Right kidney (tissue), 1 donor: Measurements from ENCODE around the gene ATP6V0E2.
A peak's percentile ranks its signal among the peaks of the same experiment; 100 is the strongest.

ENCODE experiments used
- DNase-seq: peaks from one replicate; pipeline ENCODE4 v3.0.0-alpha.2; 2016

Gene ATP6V0E2

GRCh38 chr7:149837564-149838223 is 36.1 kb upstream of the ATP6V0E2 start:
- no peak for DNase-seq

DNA sequence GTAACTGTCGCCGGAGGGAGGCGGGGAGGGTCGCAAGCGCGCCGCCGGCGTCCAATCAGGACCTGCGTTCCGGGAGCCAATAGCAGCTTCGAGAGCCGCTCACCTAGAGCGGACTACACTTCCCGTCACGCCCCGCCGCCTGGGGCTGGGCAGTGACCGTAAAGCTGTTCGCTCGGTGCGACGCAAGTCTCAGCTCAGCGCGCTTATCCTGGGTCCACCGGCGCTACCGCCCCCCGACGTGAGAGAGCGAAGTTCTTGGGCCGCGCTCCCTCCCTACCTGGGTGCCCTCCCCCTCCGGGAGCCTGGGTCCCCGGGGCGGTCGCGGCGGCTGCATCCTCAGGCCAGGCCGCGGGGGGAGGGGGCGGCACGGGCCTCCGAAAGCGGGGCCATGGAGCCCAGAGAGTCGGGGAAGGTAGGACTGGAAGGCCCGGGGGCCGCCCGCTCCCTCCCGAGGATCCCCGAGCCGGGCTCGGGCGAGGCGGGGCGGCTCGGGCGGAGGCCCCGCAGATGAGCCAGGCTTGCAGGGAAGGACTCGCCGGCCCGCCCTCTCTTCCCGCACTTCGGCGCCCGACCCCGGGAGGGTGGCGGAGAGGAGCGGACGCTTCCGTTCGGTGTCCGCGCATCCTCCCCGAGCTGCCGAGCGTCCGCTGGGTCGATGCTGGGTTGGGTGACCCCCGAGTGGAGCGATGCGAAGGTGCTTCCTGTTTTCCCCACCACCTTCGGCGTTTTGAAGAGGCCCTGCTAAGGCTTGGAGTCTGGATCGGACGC is 35.4 kb upstream of the ATP6V0E2 start, which contains the start of gene ZNF862:
TSS of gene ZNF862 (plus strand) at position 152 of the 768 bp plus-strand sequence. CDS start at position 389, 237 bp downstream.
- peak; percentile 97 for DNase-seq

DNA sequence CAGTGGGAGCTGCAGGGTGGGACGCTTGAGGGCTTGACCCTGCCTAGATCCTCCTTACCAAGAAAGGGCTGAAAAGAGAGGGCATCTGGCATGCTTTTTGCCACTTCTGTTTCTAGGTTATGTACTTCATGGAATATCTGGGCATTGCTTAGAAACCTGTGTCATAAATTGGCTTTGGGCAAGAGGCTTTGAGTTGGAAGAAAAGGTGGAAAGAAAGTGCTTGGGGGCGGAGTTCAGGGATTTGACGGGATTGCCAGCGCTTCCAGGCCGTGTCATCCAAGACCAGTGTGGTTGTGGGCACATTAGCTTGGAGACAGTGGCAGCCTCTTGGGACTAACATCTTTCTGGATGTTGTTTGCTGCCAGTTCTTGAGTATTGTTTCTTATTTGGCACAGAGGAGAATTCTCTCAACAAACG is 34.8 kb upstream of the ATP6V0E2 start:
- DNase-seq: no peak

- DNase-seq: no peak
Measured at GRCh38 chr7:149839933-149840332, 33.8 kb upstream of the ATP6V0E2 start.

DNA sequence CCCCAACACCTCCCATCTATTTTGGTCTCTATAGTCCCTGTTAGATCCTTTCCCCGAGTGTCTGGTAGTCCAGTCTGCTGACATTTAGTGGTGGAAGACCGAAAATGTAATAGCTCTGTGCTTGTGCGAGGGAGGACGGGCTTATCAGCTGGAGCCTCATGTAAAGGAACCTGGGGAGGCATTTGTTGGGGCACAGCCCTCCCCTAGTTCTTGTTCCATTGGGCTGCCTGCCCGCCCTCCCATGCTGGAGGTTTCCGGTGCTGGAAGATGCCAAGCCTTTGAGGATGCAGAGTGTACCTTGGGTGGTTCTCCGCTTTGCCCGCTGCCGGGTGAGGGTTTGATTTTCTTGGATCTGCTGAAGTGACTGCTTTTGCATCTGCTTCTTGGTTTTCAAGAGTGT is 30.2 kb upstream of the ATP6V0E2 start:
- DNase-seq: no peak

DNA sequence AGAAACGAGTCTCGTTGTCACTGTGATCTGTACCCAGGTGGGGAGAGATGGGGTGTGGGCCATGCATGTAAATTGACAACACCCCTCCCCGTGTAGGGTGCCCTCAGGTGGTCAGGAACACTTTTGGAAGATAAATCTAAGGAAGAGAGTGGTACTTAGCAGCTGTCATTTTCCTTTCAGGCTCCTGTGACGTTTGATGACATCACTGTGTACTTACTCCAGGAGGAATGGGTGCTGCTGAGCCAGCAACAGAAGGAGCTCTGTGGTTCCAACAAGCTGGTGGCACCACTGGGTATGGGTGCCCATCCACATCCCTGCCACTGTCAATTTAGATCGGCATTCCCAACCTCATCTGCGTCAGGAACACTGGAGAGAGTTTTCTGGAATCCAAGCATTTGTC is 29.3 kb upstream of the ATP6V0E2 start:
- no peak for DNase-seq

DNA sequence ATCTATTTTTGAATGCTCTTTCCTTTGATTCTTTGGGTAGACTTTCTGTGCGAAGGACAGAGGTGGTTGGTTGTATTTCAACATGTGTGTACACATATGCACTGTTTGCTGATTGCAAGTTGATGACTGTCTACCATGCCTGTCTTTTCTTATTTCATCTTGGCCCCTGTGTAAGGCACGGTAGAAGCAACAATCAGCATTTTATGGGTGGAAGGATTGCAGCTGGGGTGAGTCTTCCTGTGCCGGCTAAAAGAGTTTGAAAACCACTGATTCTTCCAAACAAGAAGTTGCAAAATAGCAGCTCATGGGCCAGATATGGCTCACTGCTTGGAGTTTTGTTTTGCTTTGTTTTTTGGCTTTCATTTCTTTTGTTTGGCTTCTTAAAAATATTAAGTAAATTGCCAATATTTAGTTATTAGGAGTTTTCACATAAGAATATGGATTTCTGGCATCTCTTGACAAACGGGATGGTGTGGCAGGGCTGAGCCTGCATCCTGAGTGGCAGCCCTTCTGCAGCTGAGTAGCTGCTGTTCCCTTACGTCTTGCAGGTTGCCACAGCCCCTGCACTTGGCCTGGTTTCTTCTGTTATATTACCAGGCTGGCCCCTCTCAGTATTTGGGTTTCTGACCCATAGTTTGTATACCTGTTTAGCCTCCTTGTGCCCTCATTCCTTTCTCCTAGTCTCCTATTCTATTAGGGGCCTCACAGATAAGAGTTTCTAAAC is 28.4 kb upstream of the ATP6V0E2 start:
- DNase-seq: no peak

GRCh38 chr7:149846021-149846420 is 27.7 kb upstream of the ATP6V0E2 start:
- DNase-seq: no peak

DNA sequence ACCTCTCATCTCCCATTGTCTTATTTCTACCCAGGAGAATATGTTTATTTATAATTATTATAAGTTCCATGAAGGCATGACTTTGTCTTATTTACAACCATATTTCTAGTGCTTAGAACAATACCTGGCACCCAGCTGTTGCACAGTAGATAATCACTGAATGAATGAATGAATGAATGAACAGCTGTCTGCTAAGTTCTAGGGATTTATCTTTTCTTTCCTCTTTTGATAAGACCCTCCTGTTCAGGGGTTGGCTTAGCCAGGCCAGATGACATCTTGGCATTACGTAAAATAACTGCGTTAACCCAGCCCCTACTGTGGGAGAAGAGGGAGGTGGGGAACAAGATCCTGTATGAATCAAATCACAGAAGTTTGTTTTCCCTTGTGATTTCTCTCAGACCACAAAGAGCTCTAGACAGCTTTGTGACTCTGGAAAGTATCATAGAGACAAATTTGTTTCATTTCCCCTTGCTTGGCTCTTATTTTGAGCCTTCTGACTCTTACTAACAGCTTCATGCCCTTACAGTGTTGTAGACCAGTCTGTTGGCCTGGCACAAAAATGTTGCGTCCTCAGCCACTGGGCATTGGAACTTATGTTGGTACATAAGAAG is 27.2 kb upstream of the ATP6V0E2 start:
- no peak for DNase-seq

DNA sequence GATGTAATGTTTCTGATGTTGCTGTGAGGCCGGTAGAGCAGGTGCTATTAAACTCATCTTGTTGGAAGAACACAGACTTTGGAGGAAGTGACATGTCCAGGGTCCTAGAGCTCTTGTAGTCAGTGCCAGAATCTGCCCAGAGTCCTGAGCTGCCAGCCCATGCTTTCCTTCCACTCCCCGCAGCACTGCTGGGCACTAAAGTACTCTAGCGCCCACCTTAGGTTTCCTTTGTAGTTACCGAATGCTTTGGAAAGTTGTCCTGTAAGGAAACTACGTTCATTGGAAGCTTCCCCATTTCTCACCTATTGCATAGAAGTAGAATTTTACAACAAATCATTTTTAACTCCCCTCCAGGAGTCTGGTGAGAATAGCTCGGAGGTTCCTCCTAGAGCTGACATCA is 24.6 kb upstream of the ATP6V0E2 start:
- DNase-seq: no peak

- DNase-seq: no peak
Measured at GRCh38 chr7:149850007-149850594, 23.7 kb upstream of the ATP6V0E2 start.

GRCh38 chr7:149850716-149851115 is 23.1 kb upstream of the ATP6V0E2 start:
- DNase-seq: no peak

- no peak for DNase-seq
Measured at GRCh38 chr7:149851449-149851848, 22.3 kb upstream of the ATP6V0E2 start.

- DNase-seq: no peak
Measured at GRCh38 chr7:149853157-149853556, 20.6 kb upstream of the ATP6V0E2 start.

GRCh38 chr7:149854611-149855360 is 19.0 kb upstream of the ATP6V0E2 start:
- no peak for DNase-seq

DNA sequence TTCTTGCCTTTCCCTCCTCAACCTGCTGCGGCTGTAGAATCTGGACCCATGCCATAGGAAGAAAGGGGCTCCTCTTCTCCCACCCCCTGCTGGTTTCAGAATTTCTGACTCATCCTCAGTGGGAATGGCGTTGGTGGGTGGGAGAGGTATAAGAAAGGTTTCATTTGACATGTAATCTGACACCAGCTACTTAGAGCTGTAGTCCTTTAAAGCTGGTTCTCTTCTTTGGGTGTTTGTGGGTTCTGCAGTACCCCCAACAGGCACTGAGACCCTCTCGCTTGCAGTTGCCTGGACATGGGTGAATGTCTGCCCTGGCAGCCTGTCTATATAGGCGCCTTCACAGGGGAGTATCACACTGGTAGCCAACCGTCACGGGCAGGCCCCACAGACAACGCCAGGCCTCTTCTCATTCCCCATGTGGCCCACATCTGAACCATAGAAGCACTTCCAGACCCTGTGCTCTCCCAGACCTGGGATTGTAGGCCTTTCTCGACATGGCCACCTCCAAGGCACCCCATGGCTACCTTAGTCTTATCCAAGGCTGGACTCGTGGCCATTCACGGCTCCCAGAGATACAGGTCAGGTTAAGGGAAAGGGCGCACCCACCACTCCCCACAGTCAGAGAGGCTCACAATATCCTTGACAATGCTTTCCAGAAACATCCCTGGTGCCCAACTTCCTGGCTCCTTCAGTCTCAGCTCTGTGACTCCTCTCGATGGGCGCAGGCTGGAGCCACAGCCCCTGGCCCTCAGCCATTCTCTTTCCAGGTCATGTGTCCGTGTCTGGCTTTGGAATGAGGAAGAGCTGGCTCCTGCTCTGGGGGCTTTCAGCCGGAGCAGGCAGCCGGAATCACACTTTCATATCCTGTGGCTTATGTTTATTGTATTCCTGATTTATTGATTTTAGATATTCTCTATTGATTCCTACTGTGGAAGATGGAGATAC is 18.1 kb upstream of the ATP6V0E2 start:
- no peak for DNase-seq

DNA sequence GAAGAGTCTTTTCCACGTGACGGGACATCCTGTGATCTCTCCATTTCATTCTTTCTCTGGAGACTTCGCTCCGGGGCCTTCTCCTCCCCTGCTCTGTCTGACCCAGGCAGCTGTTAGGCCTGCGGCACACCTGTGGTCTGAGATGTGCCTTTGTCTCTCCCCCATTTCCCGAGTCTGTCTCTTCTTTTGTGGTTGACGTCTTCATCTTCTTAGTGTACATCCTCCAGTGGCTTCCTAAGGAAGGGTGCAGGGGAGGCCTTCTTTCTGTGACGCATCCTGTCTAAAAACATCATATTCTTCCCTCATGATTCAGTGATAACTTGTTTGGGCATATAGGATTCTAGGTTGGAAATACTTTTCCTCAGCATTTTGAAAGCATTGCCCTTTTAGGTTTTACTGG is 17.2 kb upstream of the ATP6V0E2 start:
- DNase-seq: no peak

GRCh38 chr7:149859369-149859768 is 14.4 kb upstream of the ATP6V0E2 start:
- DNase-seq: no peak

DNA sequence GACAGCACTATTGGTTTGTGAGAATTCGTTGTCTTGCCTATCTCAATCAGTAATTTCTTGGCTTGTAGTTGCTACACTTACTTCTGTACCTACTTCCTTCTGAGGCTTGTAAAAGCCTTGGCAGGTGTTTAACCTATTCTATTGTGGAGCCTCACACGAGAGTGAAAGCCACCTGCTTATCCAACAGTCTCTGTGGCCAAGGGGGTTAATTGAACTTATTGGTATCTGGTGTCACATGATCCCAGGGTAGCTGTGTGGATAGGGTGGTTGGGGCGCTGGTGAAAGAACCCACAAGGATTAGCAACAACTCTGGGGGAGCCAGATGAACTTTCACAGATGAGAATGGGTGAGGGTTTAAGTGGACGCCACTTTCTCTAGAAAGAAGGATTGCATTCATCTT is 13.9 kb upstream of the ATP6V0E2 start:
- no peak for DNase-seq
